CD4-positive, alpha-beta memory T cell (primary cell): Measurements from ENCODE around the gene IL15. TPM values are rescaled to one million over a fixed set of nuclear protein-coding genes. Genes with fewer than 3 reads are reported as not detected.
"Not testable (repeated sequence)": the region's sequence is repeated elsewhere in the genome, so short reads cannot be mapped to it uniquely, and the experiment has no call there.

ENCODE experiments used
- CTCF ChIA-PET: fragments of 350-600 bp; sonication (Branson Sonifier 250); formaldehyde crosslinking; loops from one replicate; lab custom pipeline; 2021; ENCODE audit warnings: inconsistent platforms; ENCODE audit not compliant: partially characterized antibody; lab: Charles Lee
- POLR2A ChIA-PET: fragments of 350-600 bp; sonication (Branson Sonifier 250); formaldehyde crosslinking; loops from one replicate; lab custom pipeline; 2021; ENCODE audit not compliant: partially characterized antibody; lab: Charles Lee
- DNase-seq, 5 donors: peaks; one replicate each; pipeline versions ENCODE4 v3.0.0 to v3.0.0-alpha.2; 2020 to 2022; ENCODE audit warnings: mixed read lengths in 1 of 5
- H3K27ac ChIP-seq: one replicate; pipeline ENCODE4 v1.7.0; 2013; ENCODE audit warnings: low read depth, low read length
- H3K27me3 ChIP-seq: 2 replicates; pipeline ENCODE4 v1.7.0; 2013; ENCODE audit warnings: mild to moderate bottlenecking, low read length, moderate library complexity; ENCODE audit not compliant: insufficient read depth
- H3K36me3 ChIP-seq: 2 replicates; pipeline ENCODE4 v1.7.0; 2013; ENCODE audit warnings: mild to moderate bottlenecking, low read length, moderate library complexity; ENCODE audit not compliant: insufficient read depth
- H3K4me1 ChIP-seq: 2 replicates; pipeline ENCODE4 v1.7.0; 2013; ENCODE audit warnings: mild to moderate bottlenecking, low read length, moderate library complexity; ENCODE audit not compliant: insufficient read depth
- H3K4me3 ChIP-seq, 2 donors: one replicate each; pipeline ENCODE4 v1.7.0; 2013; ENCODE audit warnings: low read length in 2 of 2, mild to moderate bottlenecking in 1 of 2
- H3K9me3 ChIP-seq, 2 donors: one replicate each; pipeline ENCODE4 v1.7.0; 2013; ENCODE audit warnings: low read length in 2 of 2, control low read depth in 1 of 2; ENCODE audit not compliant: control insufficient read depth in 1 of 2
- H3K27ac Mint-ChIP-seq, 7 donors: one replicate each; pipeline ENCODE4 v1.8.0; 2020 to 2021; ENCODE audit warnings: mixed read lengths in 7 of 7, mild to moderate bottlenecking in 6 of 7, inconsistent platforms in 3 of 7, moderate library complexity in 3 of 7
- H3K27me3 Mint-ChIP-seq, 2 donors: one replicate each; pipeline ENCODE4 v1.8.0; 2020 to 2021; ENCODE audit warnings: mixed read lengths in 2 of 2
- H3K36me3 Mint-ChIP-seq, 2 donors: one replicate each; pipeline ENCODE4 v1.8.0; 2020 to 2021; ENCODE audit warnings: mixed read lengths in 2 of 2, inconsistent platforms in 1 of 2, mild to moderate bottlenecking in 1 of 2
- H3K4me1 Mint-ChIP-seq, 4 donors: one replicate each; pipeline ENCODE4 v1.8.0; 2020 to 2021; ENCODE audit warnings: mixed read lengths in 4 of 4, mild to moderate bottlenecking in 1 of 4
- H3K4me3 Mint-ChIP-seq, 8 donors: one replicate each; pipeline ENCODE4 v1.8.0; 2020 to 2021; ENCODE audit warnings: mixed read lengths in 8 of 8, mild to moderate bottlenecking in 7 of 8, moderate library complexity in 6 of 8, inconsistent platforms in 3 of 8
- H3K9me3 Mint-ChIP-seq, 8 donors: one replicate each; pipeline ENCODE4 v1.8.0; 2020 to 2021; ENCODE audit warnings: mixed read lengths in 8 of 8, mild to moderate bottlenecking in 5 of 8, inconsistent platforms in 3 of 8, moderate library complexity in 1 of 8
- intact Hi-C: fragments of 100-400 bp; cut with micrococcal nuclease; formaldehyde crosslinking; loops from one replicate; pipeline ENCODE4 v1.15.1; 2023
- polyA plus RNA-seq, 2 donors: library from polyadenylated mRNA; unstranded; fragments of 300-500 nt; fragmentation: Illumina TruSeq; gene quantifications; one replicate each; pipeline ENCODE4 v1.2.3, GENCODE V29; 2021
- total RNA-seq, 2 experiments: library from RNA; stranded (reverse); gene quantifications; one replicate each; pipeline ENCODE4 v1.2.3, GENCODE V29; 2021

Gene IL15
- total and polyA plus RNA-seq, 4 experiments from 2014 or later, result 2.6 to 6.1 (median 4.6) TPM

DNA sequence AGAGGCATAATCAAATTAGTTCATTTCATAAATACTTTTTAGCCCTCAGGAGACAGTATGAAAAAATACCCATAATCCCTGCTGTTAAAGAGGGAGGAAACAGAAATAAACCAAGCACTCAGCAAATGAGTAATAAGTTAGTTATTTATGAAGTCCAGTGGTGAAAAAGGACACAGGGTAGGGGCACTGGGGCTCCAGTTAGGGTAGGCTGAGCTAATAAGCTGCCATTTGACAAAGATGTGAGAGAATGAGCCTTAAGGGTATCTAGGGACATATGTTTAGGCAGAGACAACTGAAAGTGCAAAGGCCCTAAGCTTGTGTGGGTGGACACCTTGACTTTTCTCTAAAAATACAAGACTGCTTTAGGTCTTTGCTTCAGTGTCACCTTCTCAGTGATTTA is 94.4 kb downstream of the IL15 start:
- POLR2A ChIA-PET, result no interaction called here
- H3K27ac ChIP-seq, result no peak overlapping the region
- H3K4me1 ChIP-seq, result no peaks in the 10 kb centered on the region
- no peaks in the 10 kb centered on the region for H3K36me3 ChIP-seq
- Mint-ChIP-seq H3K27ac (no peak overlapping the region), H3K27me3 (no peaks in the 10 kb centered on the region), H3K4me1 (peaks cover 0 to 1% (median 0%) of the 10 kb centered on the region in 4 donors), H3K4me3 (no peak overlapping the region), H3K9me3 (peaks cover 0 to 24% (median 7%) of the 10 kb centered on the region in 8 donors), H3K36me3 (peaks cover 34 to 58% of the 10 kb centered on the region in 2 donors)
- H3K4me3 ChIP-seq, result no peak overlapping the region
- H3K27me3 ChIP-seq, result no peaks in the 10 kb centered on the region
- CTCF ChIA-PET, result no interaction called here
- intact Hi-C loops, result no loop called here
- H3K9me3 ChIP-seq, result no peaks in the 10 kb centered on the region
- DNase-seq, result no peak

DNA sequence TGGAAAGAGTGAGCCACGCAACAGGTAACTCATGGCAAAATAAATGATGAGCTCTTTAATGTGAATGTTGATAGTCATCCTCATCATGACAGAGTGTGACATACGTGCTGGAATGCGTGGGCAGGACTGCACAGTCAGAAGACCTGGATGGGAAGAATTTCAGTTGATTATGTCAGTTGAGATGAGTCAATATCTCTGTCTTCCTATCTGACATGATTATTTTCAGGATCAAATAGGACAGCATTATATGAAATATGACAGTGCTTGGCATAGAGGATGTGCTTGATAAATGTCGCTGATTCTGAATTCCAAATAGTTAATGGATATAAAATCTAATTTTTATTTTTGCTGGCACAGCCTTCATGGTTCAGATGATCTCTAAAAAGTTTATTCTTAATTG is 95.1 kb downstream of the IL15 start:
- no peak for DNase-seq
- H3K27ac Mint-ChIP-seq, result no peak overlapping the region
- H3K4me3 Mint-ChIP-seq, result no peak overlapping the region
- no peaks in the 10 kb centered on the region for H3K4me1 ChIP-seq
- ChIA-PET CTCF (no interaction called here), POLR2A (no interaction called here)
- H3K4me1 Mint-ChIP-seq, result peaks cover 0 to 1% (median 0%) of the 10 kb centered on the region in 4 donors
- peaks cover 38 to 56% of the 10 kb centered on the region in 2 donors for H3K36me3 Mint-ChIP-seq
- H3K27ac ChIP-seq, result no peak overlapping the region
- H3K4me3 ChIP-seq, result no peak overlapping the region
- no peaks in the 10 kb centered on the region for H3K9me3 ChIP-seq
- peaks cover 0 to 29% (median 11%) of the 10 kb centered on the region in 8 donors for H3K9me3 Mint-ChIP-seq
- H3K36me3 ChIP-seq, result no peaks in the 10 kb centered on the region
- H3K27me3 ChIP-seq, result no peaks in the 10 kb centered on the region
- H3K27me3 Mint-ChIP-seq, result no peaks in the 10 kb centered on the region
- intact Hi-C loops, result no loop called here

DNA sequence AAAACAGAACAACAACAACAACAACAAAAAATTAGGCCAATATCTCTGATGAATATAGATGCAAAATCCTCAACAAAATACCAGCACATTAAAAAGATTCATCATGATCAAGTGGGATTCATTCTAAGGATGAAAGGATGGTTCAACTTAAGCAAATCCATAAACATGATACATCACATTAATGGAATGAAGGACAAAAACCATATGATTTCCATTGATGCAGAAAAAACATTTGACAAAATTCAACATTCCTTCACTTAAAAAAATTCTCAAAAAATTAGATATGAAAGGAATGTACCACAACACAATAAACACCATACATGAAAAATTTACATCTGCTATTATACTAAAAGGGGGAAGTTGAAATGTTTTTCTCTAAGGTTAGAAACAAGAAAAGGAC is 103.3 kb downstream of the IL15 start:
- no peak overlapping the region for H3K4me3 Mint-ChIP-seq
- Histone ChIP-seq H3K36me3 (no peaks in the 10 kb centered on the region), H3K4me3 (no peak overlapping the region), H3K27ac (no peak overlapping the region), H3K27me3 (no peaks in the 10 kb centered on the region), H3K9me3 (no peaks in the 10 kb centered on the region), H3K4me1 (no peaks in the 10 kb centered on the region)
- peaks cover 6 to 10% of the 10 kb centered on the region in 2 donors for H3K36me3 Mint-ChIP-seq
- H3K27ac Mint-ChIP-seq, result no peak overlapping the region
- POLR2A ChIA-PET, result no interaction called here
- peaks cover 0 to 5% of the 10 kb centered on the region in 2 donors for H3K27me3 Mint-ChIP-seq
- CTCF ChIA-PET, result no interaction called here
- no peaks in the 10 kb centered on the region for H3K4me1 Mint-ChIP-seq
- intact Hi-C loops, result no loop called here
- no peak for DNase-seq
- peaks cover 0 to 85% (median 61%) of the 10 kb centered on the region in 8 donors for H3K9me3 Mint-ChIP-seq

DNA sequence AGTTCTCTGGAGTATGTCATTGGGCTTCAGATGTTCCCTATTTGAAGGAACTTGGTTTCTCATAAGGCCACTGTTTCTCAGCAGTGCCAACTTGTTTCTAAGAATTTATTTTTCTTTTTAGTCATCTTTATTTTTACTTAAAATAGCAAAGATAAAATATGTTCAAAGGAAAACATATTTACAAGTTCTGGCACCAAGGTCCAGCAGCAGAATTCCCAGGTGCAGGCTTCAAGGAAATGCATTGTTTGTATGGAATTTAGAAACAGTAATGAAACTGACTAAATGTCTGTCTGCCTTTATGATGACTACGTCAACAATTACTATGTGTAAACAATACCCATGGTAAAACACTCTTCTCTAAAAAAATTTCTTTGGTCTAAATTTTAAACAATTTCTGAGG is 109.6 kb downstream of the IL15 start:
- DNase-seq, result no peak
- POLR2A ChIA-PET, result no interaction called here
- Histone ChIP-seq H3K27ac (no peak overlapping the region), H3K36me3 (no peaks in the 10 kb centered on the region), H3K27me3 (no peaks in the 10 kb centered on the region), H3K4me1 (no peaks in the 10 kb centered on the region), H3K9me3 (no peaks in the 10 kb centered on the region), H3K4me3 (no peak overlapping the region)
- intact Hi-C loops, result no loop called here
- H3K27me3 Mint-ChIP-seq, result peaks cover 0 to 5% of the 10 kb centered on the region in 2 donors
- no peaks in the 10 kb centered on the region for H3K36me3 Mint-ChIP-seq
- peaks cover 0 to 38% (median 18%) of the 10 kb centered on the region in 8 donors for H3K9me3 Mint-ChIP-seq
- H3K27ac Mint-ChIP-seq, result no peak overlapping the region
- no peaks in the 10 kb centered on the region for H3K4me1 Mint-ChIP-seq
- H3K4me3 Mint-ChIP-seq, result no peak overlapping the region
- CTCF ChIA-PET, result no interaction called here

GRCh38 chr4:141751806-141752205 is 115.4 kb downstream of the IL15 start:
- H3K4me3 Mint-ChIP-seq, DNase-seq, CTCF ChIA-PET, POLR2A ChIA-PET, H3K36me3 Mint-ChIP-seq, intact Hi-C loops, H3K4me1 ChIP-seq, H3K27ac Mint-ChIP-seq, H3K4me1 Mint-ChIP-seq, H3K27me3 ChIP-seq, H3K36me3 ChIP-seq, H3K27me3 Mint-ChIP-seq, H3K4me3 ChIP-seq, H3K27ac ChIP-seq, H3K9me3 ChIP-seq: not testable (repeated sequence)
- H3K9me3 Mint-ChIP-seq, result peaks cover 0 to 11% (median 0%) of the 10 kb centered on the region in 8 donors

DNA sequence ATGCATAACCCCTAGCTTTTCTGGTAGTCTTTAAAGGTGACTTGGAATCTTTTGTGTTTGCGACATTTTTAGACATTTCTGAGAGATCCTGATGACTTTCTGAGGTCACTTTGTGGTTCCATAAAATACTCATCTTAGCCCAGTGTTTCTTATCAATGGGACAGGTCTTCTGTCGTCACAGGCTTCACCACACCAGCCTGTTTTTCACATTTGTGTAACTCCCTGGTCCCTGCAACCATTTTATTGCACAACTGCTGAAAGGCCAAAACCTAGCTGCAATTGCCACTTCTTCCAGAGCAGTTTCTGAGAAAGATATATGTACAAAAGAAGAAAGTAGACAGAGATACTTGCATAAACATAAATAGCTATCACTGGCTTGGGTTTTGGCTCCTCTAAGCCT is 120.9 kb downstream of the IL15 start:
- no peaks in the 10 kb centered on the region for H3K36me3 Mint-ChIP-seq
- no peaks in the 10 kb centered on the region for H3K9me3 Mint-ChIP-seq
- intact Hi-C loops, result no loop called here
- H3K4me1 ChIP-seq, result no peaks in the 10 kb centered on the region
- ChIA-PET CTCF (no interaction called here), POLR2A (no interaction called here)
- peaks cover 3 to 5% of the 10 kb centered on the region in 2 donors for H3K27me3 Mint-ChIP-seq
- no peaks in the 10 kb centered on the region for H3K9me3 ChIP-seq
- H3K27ac Mint-ChIP-seq, result no peak overlapping the region
- H3K4me1 Mint-ChIP-seq, result peaks cover 0 to 3% (median 0%) of the 10 kb centered on the region in 4 donors
- DNase-seq, result no peak
- no peaks in the 10 kb centered on the region for H3K27me3 ChIP-seq
- no peak overlapping the region for H3K27ac ChIP-seq
- H3K36me3 ChIP-seq, result no peaks in the 10 kb centered on the region
- no peak overlapping the region for H3K4me3 ChIP-seq
- H3K4me3 Mint-ChIP-seq, result no peak overlapping the region

DNA sequence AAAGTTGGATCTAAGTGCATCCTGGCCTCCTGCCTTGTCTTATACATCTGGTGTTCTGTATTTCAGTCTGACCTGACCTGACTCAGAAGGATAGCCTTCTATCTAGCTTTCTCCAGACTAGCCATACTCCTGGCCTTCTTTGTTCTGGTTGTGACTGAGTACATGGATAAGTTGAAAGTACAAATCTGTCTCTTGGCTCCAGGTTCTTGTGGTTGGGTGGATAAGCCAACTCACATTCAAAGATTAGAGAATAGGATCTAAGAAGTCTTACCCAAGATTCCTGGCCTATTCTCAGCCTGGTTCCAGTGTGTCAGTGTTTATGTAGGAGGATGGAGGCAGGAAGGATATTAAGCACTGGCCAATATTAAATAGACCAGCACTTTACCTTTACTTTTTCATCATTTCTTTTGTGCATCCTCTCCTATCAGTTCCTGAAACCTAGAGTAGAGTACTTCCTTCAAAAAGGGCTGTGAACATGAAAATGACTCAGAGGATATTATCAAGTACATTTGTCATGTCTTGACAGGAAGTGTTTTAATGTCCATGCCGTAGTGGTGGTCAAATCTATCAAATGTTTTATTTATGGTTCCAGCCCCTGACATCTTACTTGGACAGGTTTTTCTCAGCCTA is 123.5 kb downstream of the IL15 start:
- Mint-ChIP-seq H3K36me3 (no peaks in the 10 kb centered on the region), H3K9me3 (peaks cover 0 to 3% (median 0%) of the 10 kb centered on the region in 8 donors), H3K4me1 (peaks cover 0 to 3% (median 0%) of the 10 kb centered on the region in 4 donors), H3K27me3 (peaks cover 3 to 9% of the 10 kb centered on the region in 2 donors), H3K27ac (no peak overlapping the region), H3K4me3 (no peak overlapping the region)
- no peak for DNase-seq
- Histone ChIP-seq H3K27me3 (no peaks in the 10 kb centered on the region), H3K4me1 (no peaks in the 10 kb centered on the region), H3K36me3 (no peaks in the 10 kb centered on the region), H3K4me3 (no peak overlapping the region), H3K9me3 (no peaks in the 10 kb centered on the region), H3K27ac (no peak overlapping the region)
- intact Hi-C loops, result no loop called here
- POLR2A ChIA-PET, result no interaction called here
- CTCF ChIA-PET, result no interaction called here
